Endothelial cell of umbilical vein (primary cell): ENCODE data around the gene ARPC5. TPM values are rescaled to one million over a fixed set of nuclear protein-coding genes. Genes with fewer than 3 reads are reported as not detected.

Source experiments
- BruUV-seq: library from RNA; stranded (reverse); fragments of 400-500 nt; replicated peaks from 2 replicates; lab custom pipeline; 2021; lab: Mats Ljungman, UMichigan
- CTCF ChIA-PET: fragments of 300-600, 350-600 bp; sonication (Branson Sonifier 250); formaldehyde crosslinking; loops from one replicate; lab custom pipeline; 2021; ENCODE audit warnings: antibody characterized with exemption, inconsistent platforms; lab: Charles Lee
- POLR2A ChIA-PET: fragments of 300-600, 350-600 bp; sonication (Branson Sonifier 250); formaldehyde crosslinking; loops from one replicate; lab custom pipeline; 2021; ENCODE audit warnings: antibody characterized with exemption, inconsistent platforms; lab: Charles Lee
- DNase-seq: peaks from one replicate; pipeline ENCODE4 v3.0.0-alpha.2; 2011; ENCODE audit warnings: low read depth, low spot score
- FAIRE-seq: peaks from 2 replicates; lab custom pipeline; 2011; peaks lifted over from hg19 to GRCh38; lab: Jason Lieb, UNC
- H2AFZ ChIP-seq: 2 replicates; pipeline ENCODE4 v1.6.0; 2012; ENCODE audit warnings: low read depth, low read length, control low read depth, inconsistent platforms
- H3K27ac ChIP-seq: 2 replicates; pipeline ENCODE4 v1.5.1; 2011; ENCODE audit warnings: low read depth, mild to moderate bottlenecking, control low read depth, low read length, moderate library complexity; ENCODE audit not compliant: insufficient read depth
- H3K27me3 ChIP-seq, 2 experiments: 2 replicates each; pipeline versions ENCODE4 v1.6.0 to v1.6.1; 2011; ENCODE audit warnings: low read length in 2 of 2, mixed read lengths in 1 of 2; ENCODE audit not compliant: control insufficient read depth in 2 of 2, insufficient read depth in 2 of 2
- H3K36me3 ChIP-seq, 2 experiments: 2 replicates in 1 of 2; 3 replicates in 1 of 2; pipeline ENCODE4 v1.5.1; 2011; ENCODE audit warnings: low read length in 2 of 2, mild to moderate bottlenecking in 1 of 2, moderate library complexity in 1 of 2; ENCODE audit not compliant: control insufficient read depth in 2 of 2, insufficient read depth in 2 of 2; ENCODE audit errors: extremely low read depth in 1 of 2
- H3K4me1 ChIP-seq: 3 replicates; pipeline ENCODE4 v1.5.1; 2011; ENCODE audit warnings: mild to moderate bottlenecking, low read length; ENCODE audit not compliant: control insufficient read depth, insufficient read depth; ENCODE audit errors: extremely low read depth
- H3K4me2 ChIP-seq: 2 replicates; pipeline ENCODE4 v1.6.1; 2011; ENCODE audit warnings: low read length, control low read depth, mixed read lengths; ENCODE audit not compliant: insufficient read depth
- H3K4me3 ChIP-seq, 3 experiments: fragments of 200-600 bp in 1 of 3; sonication (generic), shearing (Covaris generic) in 1 of 3; replicated peaks in 1 of 3; 2 replicates each; pipeline ENCODE4 v1.5.1; 2011 to 2016; ENCODE audit warnings: control low read depth in 3 of 3, low read length in 3 of 3, mild to moderate bottlenecking in 2 of 3, inconsistent platforms in 1 of 3, low read depth in 1 of 3, moderate library complexity in 1 of 3; ENCODE audit not compliant: insufficient read depth in 1 of 3
- H3K79me2 ChIP-seq: 2 replicates; pipeline ENCODE4 v1.6.0; 2012; ENCODE audit warnings: low read length, inconsistent platforms; ENCODE audit not compliant: control insufficient read depth, insufficient read depth
- H3K9ac ChIP-seq: replicated peaks from 2 replicates; pipeline ENCODE3; 2011; ENCODE audit warnings: low read length, control low read depth; ENCODE audit not compliant: insufficient read depth; ENCODE audit errors: extremely low read depth
- H3K9me1 ChIP-seq: replicated peaks from 3 replicates; pipeline ENCODE4 v1.6.0; 2011; ENCODE audit warnings: mild to moderate bottlenecking, low read length; ENCODE audit not compliant: control insufficient read depth, insufficient read depth; ENCODE audit errors: extremely low read depth
- H3K9me3 ChIP-seq: replicated peaks from 2 replicates; pipeline ENCODE4 v1.5.1; 2012; ENCODE audit warnings: low read length, inconsistent platforms; ENCODE audit not compliant: control insufficient read depth, insufficient read depth
- H4K20me1 ChIP-seq: replicated peaks from 2 replicates; pipeline ENCODE3; 2011; ENCODE audit warnings: mild to moderate bottlenecking, low read length; ENCODE audit not compliant: control insufficient read depth, insufficient read depth; ENCODE audit errors: extremely low read depth
- FOS ChIP-seq: IDR thresholded peaks from 2 replicates; pipeline ENCODE4 v1.6.1; 2011; ENCODE audit warnings: mild to moderate bottlenecking, low read length, moderate library complexity, borderline replicate concordance; ENCODE audit not compliant: insufficient read depth
- GATA2 ChIP-seq: IDR thresholded peaks from 2 replicates; pipeline ENCODE4 v1.7.0; 2011; ENCODE audit warnings: low read depth, mild to moderate bottlenecking, moderate library complexity, mixed read lengths, low read length; ENCODE audit not compliant: insufficient read length, insufficient read depth
- JUN ChIP-seq: IDR thresholded peaks from 2 replicates; pipeline ENCODE4 v1.6.1; 2011; ENCODE audit warnings: borderline replicate concordance, low read depth; ENCODE audit not compliant: insufficient read length, insufficient read depth
- MYC ChIP-seq: IDR thresholded peaks from one replicate; pipeline ENCODE4 v1.6.1; 2011; ENCODE audit warnings: mild to moderate bottlenecking, low read depth, low read length
- dilution Hi-C: fragments of 300-500 bp; cut with MboI; formaldehyde crosslinking; loops from one replicate; pipeline ENCODE4 v1.15.0; 2019; ENCODE audit warnings: low sequenced_read_pairs; ENCODE audit not compliant: extremely low pct_ligation_motif_present
- intact Hi-C: fragments of 100-400 bp; cut with micrococcal nuclease; formaldehyde crosslinking; loops from one replicate; pipeline ENCODE4 v1.10.0; 2022
- polyA plus RNA-seq, 4 experiments: library from polyadenylated mRNA; depleted of rRNA in 3 of 4; stranded (reverse) in 3 of 4; unstranded in 1 of 4; fragments of >200 nt; gene quantifications; 2 replicates each; pipeline versions ENCODE4 v1.2.1 to v1.2.3, GENCODE V29; 2011 to 2012; ENCODE audit warnings: missing spikeins in 1 of 4
- total RNA-seq: library from RNA; stranded (reverse); gene quantifications from 2 replicates; pipeline ENCODE4 v1.2.3, GENCODE V29; 2021
- TF ChIP-seq, protein P1 (sequence below), 2 donors: IDR thresholded peaks; 1 replicate in 1 of 2; 2 replicates in 1 of 2; pipeline ENCODE4 v1.5.1; 2011; ENCODE audit warnings: low read length in 2 of 2, mild to moderate bottlenecking in 2 of 2, moderate library complexity in 2 of 2, control low read depth in 1 of 2, inconsistent platforms in 1 of 2, low read depth in 1 of 2; ENCODE audit not compliant: insufficient read depth in 1 of 2; ENCODE audit errors: extremely low read depth in 1 of 2
- TF ChIP-seq, protein P2 (sequence below): IDR thresholded peaks from 2 replicates; pipeline ENCODE4 v1.6.1; 2011; ENCODE audit not compliant: insufficient read depth, insufficient read length

Gene ARPC5
- total and polyA plus RNA-seq, 2 donors (not counting 3 experiments of a cell fraction or from before 2014, with no cell fraction given): 110 to 185 TPM

DNA sequence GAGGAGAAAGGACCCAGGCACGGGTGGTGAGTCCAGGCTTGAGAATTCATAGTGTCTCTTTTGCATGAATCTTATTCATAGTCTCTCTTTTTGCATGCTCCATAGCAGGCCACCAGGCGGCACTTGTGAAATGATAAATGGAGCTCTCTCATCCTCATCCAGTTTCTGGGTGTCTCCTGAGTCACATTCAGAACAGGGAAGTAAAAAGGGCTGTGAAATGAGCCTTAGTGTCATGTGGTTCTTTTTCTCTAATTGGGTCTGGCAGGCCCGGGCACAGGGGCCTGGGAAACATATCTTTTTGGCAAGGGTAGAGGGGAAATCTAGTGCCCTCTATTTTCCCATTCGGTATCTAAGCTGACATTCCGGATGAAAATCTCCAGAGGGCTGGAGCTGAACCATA, 26.3 kb downstream of the ARPC5 start:
- Histone ChIP-seq H3K4me3 (no peak overlapping the region), H3K9me1 (no peaks in the 10 kb centered on the region), H3K27ac (no peak overlapping the region)

More for the DNA sequence above, 26.3 kb downstream of the ARPC5 start:
- BruUV-seq: no TSS peak
- no peaks in the 10 kb centered on the region for H3K9me3 ChIP-seq
- ChIA-PET POLR2A (no interaction called here), CTCF (interaction anchor here (0.8 to 3.8 kb wide), 20 partner anchors 10 to 1083 kb away, joined by 3 to 40 read pairs (median 5); no protein-coding TSS in a partner anchor)
- H3K79me2 ChIP-seq: no peaks in the 10 kb centered on the region
- intact Hi-C loops (no loop called here), dilution Hi-C loops (no loop called here)
- peak; percentile 45 for DNase-seq
- no peak overlapping the region for H3K9ac ChIP-seq
- no peaks in the 10 kb centered on the region for H4K20me1 ChIP-seq
- H2AFZ ChIP-seq: peak overlapping the region; percentile 62
- H3K36me3 ChIP-seq: no peaks in the 10 kb centered on the region
- no peaks in the 10 kb centered on the region for H3K27me3 ChIP-seq
- TF ChIP-seq, protein P1, sequence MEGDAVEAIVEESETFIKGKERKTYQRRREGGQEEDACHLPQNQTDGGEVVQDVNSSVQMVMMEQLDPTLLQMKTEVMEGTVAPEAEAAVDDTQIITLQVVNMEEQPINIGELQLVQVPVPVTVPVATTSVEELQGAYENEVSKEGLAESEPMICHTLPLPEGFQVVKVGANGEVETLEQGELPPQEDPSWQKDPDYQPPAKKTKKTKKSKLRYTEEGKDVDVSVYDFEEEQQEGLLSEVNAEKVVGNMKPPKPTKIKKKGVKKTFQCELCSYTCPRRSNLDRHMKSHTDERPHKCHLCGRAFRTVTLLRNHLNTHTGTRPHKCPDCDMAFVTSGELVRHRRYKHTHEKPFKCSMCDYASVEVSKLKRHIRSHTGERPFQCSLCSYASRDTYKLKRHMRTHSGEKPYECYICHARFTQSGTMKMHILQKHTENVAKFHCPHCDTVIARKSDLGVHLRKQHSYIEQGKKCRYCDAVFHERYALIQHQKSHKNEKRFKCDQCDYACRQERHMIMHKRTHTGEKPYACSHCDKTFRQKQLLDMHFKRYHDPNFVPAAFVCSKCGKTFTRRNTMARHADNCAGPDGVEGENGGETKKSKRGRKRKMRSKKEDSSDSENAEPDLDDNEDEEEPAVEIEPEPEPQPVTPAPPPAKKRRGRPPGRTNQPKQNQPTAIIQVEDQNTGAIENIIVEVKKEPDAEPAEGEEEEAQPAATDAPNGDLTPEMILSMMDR (IDR thresholded peaks at IDR 0.05; ENCODE audit: extremely low read depth in 1 of 2, insufficient read depth in 1 of 2, low read depth in 1 of 2, low read length in 2 of 2): peak; percentile 47 to 50
- TF ChIP-seq JUN (no peak), FOS (no peak), MYC (no peak), GATA2 (no peak)
- TF ChIP-seq, protein P2, sequence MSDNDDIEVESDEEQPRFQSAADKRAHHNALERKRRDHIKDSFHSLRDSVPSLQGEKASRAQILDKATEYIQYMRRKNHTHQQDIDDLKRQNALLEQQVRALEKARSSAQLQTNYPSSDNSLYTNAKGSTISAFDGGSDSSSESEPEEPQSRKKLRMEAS: no peak
- no peak overlapping the region for H3K4me2 ChIP-seq
- H3K4me1 ChIP-seq: peaks cover 16% of the 10 kb centered on the region
- FAIRE-seq: peak; percentile 66
